K562 (cell line): ENCODE results near the gene LRRC10. TPM values are rescaled to one million over a fixed set of nuclear protein-coding genes. Genes with fewer than 3 reads are reported as not detected.

Experiments used
- CBX3 ChIP-seq, 2 experiments: IDR thresholded peaks; 1 replicate in 1 of 2; 2 replicates in 1 of 2; pipeline ENCODE4 v1.6.1; 2012; ENCODE audit warnings: inconsistent platforms in 2 of 2, low read length in 2 of 2, borderline replicate concordance in 1 of 2, control low read depth in 1 of 2
- CBX5 ChIP-seq: IDR thresholded peaks from 2 replicates; pipeline ENCODE4 v1.6.1; 2014; ENCODE audit warnings: low read depth, borderline replicate concordance
- CTBP1 ChIP-seq: fragments of 450-650 bp; IDR thresholded peaks from 2 replicates; pipeline ENCODE4 v1.6.1; 2016; ENCODE audit warnings: borderline replicate concordance
- E2F5 ChIP-seq: sonication (generic); formaldehyde crosslinking; IDR thresholded peaks from 2 replicates; pipeline ENCODE4 v1.8.0; 2022; ENCODE audit warnings: mild to moderate bottlenecking, missing genetic modification reagents
- ETV5 ChIP-seq: sonication (generic); formaldehyde crosslinking; IDR thresholded peaks from 2 replicates; pipeline ENCODE4 v1.4.0; 2020; ENCODE audit warnings: low read depth, mild to moderate bottlenecking, missing genetic modification reagents
- EWSR1 ChIP-seq: fragments of 450-650 bp; IDR thresholded peaks from 2 replicates; pipeline ENCODE4 v1.6.1; 2018; ENCODE audit warnings: borderline replicate concordance, mild to moderate bottlenecking, low read depth, moderate library complexity; ENCODE audit not compliant: partially characterized antibody
- HNRNPH1 ChIP-seq: fragments of 200-400 bp; formaldehyde crosslinking; optimal IDR thresholded peaks from 2 replicates; pipeline ENCODE3; 2017; ENCODE audit warnings: low read depth, mild to moderate bottlenecking, low read length, moderate library complexity
- LARP7 ChIP-seq: fragments of 450-650 bp; IDR thresholded peaks from 2 replicates; pipeline ENCODE4 v1.6.1; 2016
- MTA2 ChIP-seq: fragments of 450-650 bp; IDR thresholded peaks from 2 replicates; pipeline ENCODE4 v1.6.1; 2016; ENCODE audit warnings: low read depth
- MTA3 ChIP-seq: fragments of 450-650 bp; formaldehyde crosslinking; IDR thresholded peaks from 2 replicates; pipeline ENCODE4 v1.6.1; 2017; ENCODE audit warnings: mild to moderate bottlenecking, borderline replicate concordance
- NONO ChIP-seq, 2 experiments: fragments of 200-400 bp in 1 of 2; fragments of 450-650 bp in 1 of 2; formaldehyde crosslinking in 1 of 2; IDR thresholded peaks; 2 replicates each; pipeline ENCODE4 v1.6.1; 2017; ENCODE audit warnings: low read depth in 2 of 2, mild to moderate bottlenecking in 2 of 2, moderate library complexity in 2 of 2, low read length in 1 of 2
- RBM39 ChIP-seq: fragments of 200-400 bp; formaldehyde crosslinking; optimal IDR thresholded peaks from 2 replicates; pipeline ENCODE3; 2018; ENCODE audit warnings: low read depth, low read length
- SMARCB1 ChIP-seq: IDR thresholded peaks from 2 replicates; pipeline ENCODE4 v1.6.1; 2011; ENCODE audit warnings: improper control_type of control experiment, low read depth; ENCODE audit not compliant: insufficient read length
- WHSC1 ChIP-seq: IDR thresholded peaks from one replicate; pipeline ENCODE4 v1.6.1; 2012; ENCODE audit warnings: low read length, control low read depth, inconsistent platforms
- XRCC3 ChIP-seq: fragments of 450-650 bp; IDR thresholded peaks from 2 replicates; pipeline ENCODE4 v1.6.1; 2017; ENCODE audit warnings: mild to moderate bottlenecking, moderate library complexity
- ZBTB17 ChIP-seq: fragments of 450-650 bp; formaldehyde crosslinking; IDR thresholded peaks from 2 replicates; pipeline ENCODE4 v1.4.0; 2020; ENCODE audit warnings: mild to moderate bottlenecking
- ZBTB43 ChIP-seq: sonication (generic); formaldehyde crosslinking; IDR thresholded peaks from 2 replicates; pipeline ENCODE4 v1.8.0; 2023; ENCODE audit warnings: mild to moderate bottlenecking, missing genetic modification reagents
- ZNF165 ChIP-seq: fragments of 250-450 bp; sonication (Bioruptor Pico); IDR thresholded peaks from 2 replicates; pipeline ENCODE4 v1.4.0; 2020; ENCODE audit warnings: borderline replicate concordance
- ZNF318 ChIP-seq, 2 experiments: fragments of 450-650 bp; IDR thresholded peaks; 2 replicates each; pipeline ENCODE4 v1.6.1; 2016; ENCODE audit warnings: mild to moderate bottlenecking in 2 of 2, borderline replicate concordance in 1 of 2, low read depth in 1 of 2, moderate library complexity in 1 of 2
- ZNF77 ChIP-seq: fragments of 250-450 bp; sonication (Bioruptor Pico); IDR thresholded peaks from 2 replicates; pipeline ENCODE4 v1.5.0; 2020
- polyA plus RNA-seq, 8 experiments: library from polyadenylated mRNA; depleted of rRNA in 4 of 8; stranded (reverse) in 5 of 8; unstranded in 3 of 8; fragments of >200 nt; fragmentation: Nextera tagmentation in 2 of 8; fragmentation: Illumina TruSeq in 1 of 8; extraction: Ambion mirVana in 2 of 8; extraction: Trizol in 1 of 8; gene quantifications; 2 replicates each; pipeline versions ENCODE4 v1.2.1 to v1.2.3, GENCODE V29; 2011 to 2014; ENCODE audit warnings: inconsistent platforms in 1 of 8, missing spikeins in 1 of 8
- total RNA-seq, 7 experiments: library from RNA; depleted of rRNA in 6 of 7; stranded (reverse); fragments of >200 nt in 6 of 7; fragmentation: Illumina TruSeq in 2 of 7; extraction: Trizol in 2 of 7; gene quantifications; 2 replicates each; pipeline versions ENCODE4 v1.2.1 to v1.2.3, GENCODE V29; 2011 to 2021; ENCODE audit warnings: low replicate concordance in 1 of 7

LRRC10 gene
- total and polyA plus RNA-seq, 9 of the 15 experiments (the other 6 are each of a cell fraction or from before 2014, with no cell fraction given), result 0.09 TPM; not detected in 8

GRCh38 chr12:69639400-69640016 is 28.8 kb upstream of the LRRC10 start (continued):
- TF ChIP-seq E2F5 (CRISPR knock-in tag) (no peak), ZBTB17 (no peak), WHSC1 (no peak), CBX3 (IDR thresholded peaks at IDR 0.05; ENCODE audit: borderline replicate concordance in 1 of 2, low read length in 2 of 2) (0 out of 3 replicates have a peak, but pooled peaks of 1 of the 2 experiments have one; percentile 39), ZNF318 (IDR thresholded peaks at IDR 0.05; ENCODE audit: borderline replicate concordance in 1 of 2, low read depth in 1 of 2) (no peak), ZNF77 (CRISPR knock-in tag) (no peak), HNRNPH1 (no peak), SMARCB1 (no peak), ZNF165 (no peak), RBM39 (peak; percentile 32), MTA3 (no peak), ZBTB43 (no peak), CTBP1 (0 out of 2 replicates have a peak, but pooled peaks have one; percentile 53), LARP7 (no peak), EWSR1 (no peak), NONO (IDR thresholded peaks at IDR 0.05; ENCODE audit: low read depth in 2 of 2, low read length in 1 of 2) (no peak), XRCC3 (no peak), CBX5 (no peak), MTA2 (no peak), ETV5 (CRISPR knock-in tag) (no peak)
